Measurements from ENCODE around the gene HOXA5. TPM values are rescaled to one million over a fixed set of nuclear protein-coding genes. Genes with fewer than 3 reads are reported as not detected.

Gene HOXA5
- total RNA-seq, 1 donor from 2014 or later = 18.8 TPM

DNA sequence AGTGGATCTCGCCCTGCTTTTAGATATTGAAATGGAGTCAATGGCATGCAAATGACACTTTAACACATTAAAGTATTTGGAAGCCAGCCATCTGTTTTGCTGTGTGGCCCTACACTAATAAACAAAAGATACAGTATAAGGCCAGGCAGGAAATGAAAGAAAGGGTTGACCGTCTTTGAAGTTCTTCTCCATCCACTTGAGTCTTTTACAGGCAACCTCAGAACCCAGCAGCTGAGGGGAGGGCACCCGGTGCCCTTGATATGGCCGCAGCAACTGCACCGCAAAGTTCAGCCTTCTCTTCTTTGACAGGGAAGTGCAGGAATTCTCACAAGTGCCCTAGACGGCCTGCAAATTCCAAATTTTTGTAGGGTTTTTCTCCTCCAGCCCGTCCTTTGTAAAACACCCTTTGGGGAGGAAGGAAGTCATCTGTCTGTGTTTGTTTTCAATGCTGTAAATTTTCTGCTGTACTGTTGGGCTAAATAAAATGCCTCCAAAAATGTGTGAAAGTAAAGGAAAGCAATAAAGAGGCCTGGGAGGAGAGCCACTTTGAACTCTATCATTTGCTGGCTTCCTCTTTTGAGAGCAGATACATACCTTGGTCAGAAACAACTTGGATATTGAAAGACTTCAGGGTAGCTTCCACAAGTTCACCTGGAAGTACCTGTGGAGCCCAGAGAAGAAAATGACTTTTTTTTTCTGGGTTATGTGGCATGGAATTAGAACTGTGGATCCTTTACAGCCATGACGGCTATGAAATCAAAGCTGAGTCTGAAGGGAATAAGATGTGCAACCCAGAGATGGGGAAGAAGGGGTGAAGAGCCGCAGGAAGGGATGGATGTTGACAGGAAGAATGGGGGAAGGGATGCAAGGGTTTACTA is 51.3 kb downstream of the HOXA5 start:
- H3K27me3 ChIP-seq (ENCODE audit: control insufficient read depth, insufficient read depth, low read length) = peaks cover 11% of the 10 kb centered on the region
- no peak for DNase-seq (ENCODE audit: low read depth)
- H3K36me3 ChIP-seq (ENCODE audit: control insufficient read depth, insufficient read depth, low read length) = no peaks in the 10 kb centered on the region
- TF ChIP-seq, protein P1, sequence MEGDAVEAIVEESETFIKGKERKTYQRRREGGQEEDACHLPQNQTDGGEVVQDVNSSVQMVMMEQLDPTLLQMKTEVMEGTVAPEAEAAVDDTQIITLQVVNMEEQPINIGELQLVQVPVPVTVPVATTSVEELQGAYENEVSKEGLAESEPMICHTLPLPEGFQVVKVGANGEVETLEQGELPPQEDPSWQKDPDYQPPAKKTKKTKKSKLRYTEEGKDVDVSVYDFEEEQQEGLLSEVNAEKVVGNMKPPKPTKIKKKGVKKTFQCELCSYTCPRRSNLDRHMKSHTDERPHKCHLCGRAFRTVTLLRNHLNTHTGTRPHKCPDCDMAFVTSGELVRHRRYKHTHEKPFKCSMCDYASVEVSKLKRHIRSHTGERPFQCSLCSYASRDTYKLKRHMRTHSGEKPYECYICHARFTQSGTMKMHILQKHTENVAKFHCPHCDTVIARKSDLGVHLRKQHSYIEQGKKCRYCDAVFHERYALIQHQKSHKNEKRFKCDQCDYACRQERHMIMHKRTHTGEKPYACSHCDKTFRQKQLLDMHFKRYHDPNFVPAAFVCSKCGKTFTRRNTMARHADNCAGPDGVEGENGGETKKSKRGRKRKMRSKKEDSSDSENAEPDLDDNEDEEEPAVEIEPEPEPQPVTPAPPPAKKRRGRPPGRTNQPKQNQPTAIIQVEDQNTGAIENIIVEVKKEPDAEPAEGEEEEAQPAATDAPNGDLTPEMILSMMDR (IDR thresholded peaks at IDR 0.05; ENCODE audit: insufficient read depth, low read length, poor library complexity, severe bottlenecking) = no peak
- no peak overlapping the region for H3K4me3 ChIP-seq (ENCODE audit: low read depth, low read length)

DNA sequence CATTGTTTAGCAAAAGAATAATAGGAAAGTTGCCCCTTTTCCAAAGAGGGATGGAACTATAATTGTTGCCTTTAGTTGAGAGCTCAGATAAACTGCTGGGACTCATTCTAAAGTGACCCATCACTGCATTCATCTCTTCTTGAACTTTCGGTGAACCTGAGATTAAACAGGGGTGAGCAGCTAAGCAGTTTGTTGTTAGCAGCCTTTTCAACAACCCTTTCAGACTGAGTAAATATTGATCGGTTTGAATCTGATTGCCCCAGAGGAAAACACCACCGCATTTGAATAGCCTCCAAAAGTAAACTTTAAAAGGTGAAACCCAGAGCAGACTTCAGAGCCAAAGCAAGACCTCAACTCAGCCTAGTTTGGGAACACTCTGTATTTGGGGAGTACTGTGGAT is 52.4 kb downstream of the HOXA5 start:
- no peak for DNase-seq (ENCODE audit: low read depth)
- Histone ChIP-seq H3K36me3 (ENCODE audit: control insufficient read depth, insufficient read depth, low read length) (no peaks in the 10 kb centered on the region), H3K27me3 (ENCODE audit: control insufficient read depth, insufficient read depth, low read length) (peaks cover 11% of the 10 kb centered on the region), H3K4me3 (ENCODE audit: low read depth, low read length) (no peak overlapping the region)
- TF ChIP-seq, protein P1 (IDR thresholded peaks at IDR 0.05; ENCODE audit: insufficient read depth, low read length, poor library complexity, severe bottlenecking) = no peak

Other genes starting within 250 kb of the HOXA5 start
- gene HOXA1, start 47.7 kb downstream of the HOXA5 start, total RNA-seq = 2.8 and 4.3 TPM in 2 replicates
- gene HOXA2, start 41.0 kb downstream of the HOXA5 start, total RNA-seq = 0.34 and 1.1 TPM in 2 replicates
- gene HOXA4, start 12.9 kb downstream of the HOXA5 start, total RNA-seq = 4.5 and 7.4 TPM in 2 replicates
- 4.8 and 10.5 TPM in 2 replicates for gene HOXA6, start 4.1 kb upstream of the HOXA5 start, total RNA-seq
- gene HOXA3, start 8.9 kb upstream of the HOXA5 start, total RNA-seq = 17.3 and 26.4 TPM in 2 replicates
- 28.8 and 34.2 TPM in 2 replicates for gene HOXA7, start 13.0 kb upstream of the HOXA5 start, total RNA-seq
- 46.5 and 53.7 TPM in 2 replicates for gene HOXA9, start 21.9 kb upstream of the HOXA5 start, total RNA-seq
- gene HOXA10, start 30.6 kb upstream of the HOXA5 start, total RNA-seq = 29.1 and 30.9 TPM in 2 replicates
- gene HOXA11, start 41.6 kb upstream of the HOXA5 start, total RNA-seq = 11.4 and 17.3 TPM in 2 replicates
- gene HOXA13, start 56.4 kb upstream of the HOXA5 start, total RNA-seq = not detected in 2 replicates
- not detected in 2 replicates for gene EVX1, start 99.1 kb upstream of the HOXA5 start, total RNA-seq